ENCODE data around the gene PRSS56.

DNA sequence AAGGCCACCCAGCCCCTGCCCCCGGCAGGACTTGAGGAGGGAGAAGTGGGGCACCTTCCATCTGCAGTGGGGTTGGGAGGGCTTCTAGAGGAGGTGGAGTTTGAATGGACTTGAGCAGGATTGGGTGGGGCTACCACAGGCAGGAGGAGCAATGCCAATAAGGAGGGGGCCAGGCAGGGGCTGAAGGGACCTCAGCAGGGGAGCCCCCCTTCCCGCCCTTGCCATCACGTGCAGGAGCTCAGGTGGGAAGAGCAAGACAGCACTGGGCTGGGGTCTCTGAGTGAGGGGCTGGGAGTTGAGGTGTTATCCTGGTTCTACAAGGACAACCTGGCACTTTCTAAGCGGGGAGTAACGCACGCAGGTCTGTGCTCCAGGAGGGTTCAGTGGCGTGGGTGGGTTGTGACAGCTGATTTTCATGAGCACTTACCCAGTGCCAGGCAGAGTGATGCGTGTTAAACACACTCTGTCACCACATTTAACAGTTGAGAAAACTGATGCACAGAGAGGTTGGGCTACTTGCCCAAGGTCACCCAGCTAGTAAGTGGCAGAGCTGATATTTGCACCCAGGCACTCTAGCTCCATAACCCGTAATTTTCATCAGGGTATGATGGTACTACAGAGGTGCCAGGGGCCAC lies 10.6 kb downstream of the PRSS56 start:
- TF ChIP-seq EZH2 (IDR thresholded peaks at IDR 0.05; ENCODE audit: low read length) (no peak), CTCF (optimal IDR thresholded peaks at IDR 0.05 in 1 of 3, IDR thresholded peaks at IDR 0.05 in 1 of 3, conservative IDR thresholded peaks at IDR 0.05 in 1 of 3; ENCODE audit: extremely low read depth in 1 of 3, insufficient read depth in 2 of 3, low read length in 3 of 3) (no peak)
